HepG2 (cell line): ENCODE measurements around the gene STX2. TPM values are rescaled to one million over a fixed set of nuclear protein-coding genes. Genes with fewer than 3 reads are reported as not detected.

Source experiments
- ATAC-seq: fragments of 200-7000 bp; cut with Tn5 transposase; 3 replicates; pipeline ENCODE4 v1.9.1; 2020; ENCODE audit warnings: mild to moderate bottlenecking, moderate library complexity
- BruUV-seq: library from RNA; stranded (reverse); fragments of 400-500 nt; replicated peaks from 2 replicates; lab custom pipeline; 2021; lab: Mats Ljungman, UMichigan
- CTCF ChIA-PET: fragments of 300-600 bp; formaldehyde crosslinking; extraction: SDS; loops from one replicate; lab custom pipeline; 2021; ENCODE audit warnings: low total read pairs, inconsistent platforms, low intra/inter-chr PET ratio; lab: Yijun Ruan, JAX
- POLR2A ChIA-PET: fragments of 350-600 bp; sonication (Branson Sonifier 250); formaldehyde crosslinking; loops from one replicate; lab custom pipeline; 2020; ENCODE audit warnings: antibody characterized with exemption, inconsistent platforms; lab: Yijun Ruan, JAX
- DNase-seq: peaks from one replicate; pipeline ENCODE4 v3.0.0-alpha.2; 2015; ENCODE audit warnings: low spot score
- FAIRE-seq: peaks from 3 replicates; lab custom pipeline; 2011; peaks lifted over from hg19 to GRCh38; lab: Jason Lieb, UNC
- H2AFZ ChIP-seq: one replicate; pipeline ENCODE4 v1.6.1; 2011; ENCODE audit warnings: low read length, inconsistent platforms
- H3K27ac ChIP-seq: fragments of 300-600 bp; 3 replicates; pipeline ENCODE4 v1.8.0; 2011; ENCODE audit warnings: mixed run types, mild to moderate bottlenecking, mixed read lengths, low read length, inconsistent platforms; ENCODE audit not compliant: insufficient read depth; ENCODE audit errors: extremely low read length
- H3K27me3 ChIP-seq, 2 experiments: fragments of 200-600 bp in 1 of 2; 2 replicates in 1 of 2; 3 replicates in 1 of 2; pipeline versions ENCODE4 v1.6.0 to v1.8.0; 2011; ENCODE audit warnings: low read length in 2 of 2, mild to moderate bottlenecking in 2 of 2, moderate library complexity in 2 of 2, inconsistent platforms in 1 of 2; ENCODE audit not compliant: insufficient read depth in 2 of 2, control insufficient read depth in 1 of 2
- H3K36me3 ChIP-seq, 2 experiments: fragments of 200-600 bp in 1 of 2; replicated peaks in 1 of 2; 2 replicates in 1 of 2; 3 replicates in 1 of 2; pipeline versions ENCODE4 v1.5.1 to v1.8.0; 2011; ENCODE audit warnings: low read length in 2 of 2, inconsistent platforms in 1 of 2; ENCODE audit not compliant: insufficient read depth in 2 of 2, control insufficient read depth in 1 of 2
- H3K4me1 ChIP-seq: 2 replicates; pipeline ENCODE4 v1.5.1; 2012; ENCODE audit warnings: low read length, inconsistent platforms; ENCODE audit not compliant: insufficient read depth
- H3K4me2 ChIP-seq: 2 replicates; pipeline ENCODE4 v1.6.0; 2011; ENCODE audit warnings: low read depth, low read length, inconsistent platforms
- H3K4me3 ChIP-seq, 3 experiments: fragments of 200-600 bp in 1 of 3; sonication (generic), shearing (Covaris generic) in 1 of 3; replicated peaks in 1 of 3; 2 replicates each; pipeline ENCODE4 v1.5.1; 2011 to 2016; ENCODE audit warnings: low read length in 3 of 3, inconsistent platforms in 2 of 3, low read depth in 2 of 3, mild to moderate bottlenecking in 2 of 3, control low read depth in 1 of 3, mixed read lengths in 1 of 3; ENCODE audit not compliant: insufficient read depth in 1 of 3
- H3K79me2 ChIP-seq: one replicate; pipeline ENCODE4 v1.6.1; 2011; ENCODE audit warnings: low read length, inconsistent platforms; ENCODE audit not compliant: insufficient read depth
- H3K9ac ChIP-seq: 2 replicates; pipeline ENCODE4 v1.6.0; 2011; ENCODE audit warnings: mild to moderate bottlenecking, low read depth, low read length, inconsistent platforms; ENCODE audit not compliant: insufficient read depth
- H3K9me3 ChIP-seq: 2 replicates; pipeline ENCODE4 v1.5.1; 2012; ENCODE audit warnings: mild to moderate bottlenecking, low read length
- H4K20me1 ChIP-seq: 2 replicates; pipeline ENCODE4 v1.6.0; 2011; ENCODE audit warnings: inconsistent platforms, mild to moderate bottlenecking, low read length, moderate library complexity; ENCODE audit not compliant: insufficient read depth
- KDM2A ChIP-seq: sonication (generic); formaldehyde crosslinking; IDR thresholded peaks from 2 replicates; pipeline ENCODE4 v1.4.0; 2020; ENCODE audit warnings: low read depth, missing genetic modification reagents, borderline replicate concordance
- KDM5B ChIP-seq: sonication (generic); formaldehyde crosslinking; IDR thresholded peaks from 2 replicates; pipeline ENCODE4 v1.4.0; 2020; ENCODE audit warnings: missing genetic modification reagents, mild to moderate bottlenecking, borderline replicate concordance
- NRL ChIP-seq: sonication (generic); formaldehyde crosslinking; IDR thresholded peaks from 2 replicates; pipeline ENCODE4 v1.5.0; 2020; ENCODE audit warnings: missing genetic modification reagents, mild to moderate bottlenecking, moderate library complexity, borderline replicate concordance
- SMAD3 ChIP-seq: sonication (generic); formaldehyde crosslinking; IDR thresholded peaks from 2 replicates; pipeline ENCODE4 v1.4.0; 2020; ENCODE audit warnings: missing genetic modification reagents
- SMC3 ChIP-seq: IDR thresholded peaks from 2 replicates; pipeline ENCODE4 v1.6.1; 2011; ENCODE audit warnings: low read length, improper control_type of control experiment
- STAG1 ChIP-seq: sonication (generic); formaldehyde crosslinking; IDR thresholded peaks from 2 replicates; pipeline ENCODE4 v1.4.0; 2020; ENCODE audit warnings: missing genetic modification reagents
- YY1 ChIP-seq: IDR thresholded peaks from 2 replicates; pipeline ENCODE4 v1.6.1; 2011; ENCODE audit warnings: low read length, low read depth, moderate library complexity, mild to moderate bottlenecking; ENCODE audit not compliant: insufficient read depth, insufficient replicate concordance
- ZNF136 ChIP-seq: sonication (generic); formaldehyde crosslinking; IDR thresholded peaks from 2 replicates; pipeline ENCODE4 v1.8.1; 2022; ENCODE audit warnings: low read depth, mild to moderate bottlenecking, moderate library complexity, missing genetic modification reagents
- ZNF891 ChIP-seq: sonication (generic); formaldehyde crosslinking; IDR thresholded peaks from 2 replicates; pipeline ENCODE4 v1.5.0; 2020; ENCODE audit warnings: mild to moderate bottlenecking, missing genetic modification reagents
- WGBS: methylation state at CpG from one replicate; pipeline ENCODE4 v1.1.6; 2017; ENCODE audit warnings: low lambda C conversion rate; 5-methylcytosine and 5-hydroxymethylcytosine counted together
- in situ Hi-C: cut with HindIII; loops from 2 replicates; pipeline ENCODE4 v1.10.0; 2017; ENCODE audit warnings: low pct_unique_long_range_greater_than_20kb; ENCODE audit not compliant: extremely low pct_ligation_motif_present
- intact Hi-C: fragments of 100-400 bp; cut with micrococcal nuclease; formaldehyde crosslinking; loops from one replicate; pipeline ENCODE4 v1.10.0; 2022; ENCODE audit not compliant: unreplicated experiment
- polyA plus RNA-seq, 8 experiments: library from polyadenylated mRNA; depleted of rRNA in 3 of 8; stranded (reverse) in 7 of 8; unstranded in 1 of 8; fragments of >200 nt; fragmentation: Illumina TruSeq in 4 of 8; extraction: Trizol in 4 of 8; gene quantifications; 2 replicates each; pipeline versions ENCODE4 v1.2.1 to v1.2.3, GENCODE V29; 2011 to 2016; ENCODE audit warnings: low read depth in 4 of 8, missing spikeins in 1 of 8, mixed read lengths in 1 of 8; ENCODE audit not compliant: insufficient read depth in 1 of 8
- total RNA-seq, 5 experiments: library from RNA; depleted of rRNA; stranded (reverse); fragments of >200 nt; fragmentation: Illumina TruSeq; extraction: Trizol; gene quantifications; 2 replicates each; pipeline ENCODE4 v1.2.3, GENCODE V29; 2016; ENCODE audit warnings: low read depth in 1 of 5
- TF ChIP-seq, protein P1 (sequence below): sonication (generic); formaldehyde crosslinking; IDR thresholded peaks from 2 replicates; pipeline ENCODE4 v1.4.0; 2020; ENCODE audit warnings: mild to moderate bottlenecking, missing genetic modification reagents
- TF ChIP-seq, protein P2 (sequence below): sonication (generic); formaldehyde crosslinking; IDR thresholded peaks from 2 replicates; pipeline ENCODE4 v1.4.0; 2020; ENCODE audit warnings: missing genetic modification reagents
- TF ChIP-seq, protein P3 (sequence below): sonication (generic); formaldehyde crosslinking; IDR thresholded peaks from 2 replicates; pipeline ENCODE4 v1.5.0; 2020; ENCODE audit warnings: mild to moderate bottlenecking, missing genetic modification reagents, borderline replicate concordance

STX2 gene
- total and polyA plus RNA-seq, 2 of the 13 experiments (the other 11 are each of a cell fraction or from before 2014, with no cell fraction given): 13.4 to 25.1 TPM

DNA sequence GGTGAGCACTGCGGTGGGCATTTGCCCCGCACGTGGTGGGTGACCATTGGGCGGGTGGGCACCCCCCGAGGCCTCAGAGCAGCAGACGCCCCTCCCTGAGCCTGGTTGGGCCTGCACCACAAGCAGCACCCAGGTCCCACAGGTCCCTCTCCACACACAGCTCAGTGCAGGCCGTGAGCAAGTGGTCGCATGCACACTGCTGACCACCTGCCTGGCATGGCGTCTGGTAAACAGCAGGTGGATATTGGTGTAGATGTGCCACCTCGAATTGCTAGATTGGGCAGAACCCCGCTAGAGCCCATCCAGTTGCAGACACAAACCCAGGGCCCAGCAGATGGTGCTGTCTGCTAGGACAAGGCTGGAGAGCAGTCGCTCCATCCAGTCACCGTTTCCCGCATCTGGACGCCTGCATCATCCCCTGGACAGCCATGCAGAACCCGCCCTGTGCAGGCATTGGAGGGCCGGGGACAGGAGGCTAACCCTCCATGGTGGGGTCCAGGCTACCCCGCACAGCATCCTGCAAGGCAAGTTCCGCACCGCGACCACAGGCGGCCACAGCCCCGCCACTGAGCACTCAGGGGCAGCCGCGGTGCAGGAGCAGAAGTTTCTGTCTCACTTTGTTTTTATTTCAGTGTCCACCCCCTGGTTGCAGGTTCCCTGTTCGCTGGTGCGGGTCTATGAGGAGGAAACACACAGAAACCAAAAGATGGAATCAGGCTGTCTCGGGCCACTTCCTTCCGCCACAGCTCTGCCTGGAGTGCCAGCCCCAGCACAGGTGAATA, 77.3 kb downstream of the STX2 start:
- Histone ChIP-seq H3K4me3 (peak overlapping the region in 1 of 3 experiments; percentile 57; a peak in 2 of 6 replicates), H3K79me2 (no peaks in the 10 kb centered on the region), H3K9me3 (0 out of 2 replicates have a peak, but pooled peaks cover 11% of the 10 kb centered on the region), H3K4me1 (peaks cover 7% of the 10 kb centered on the region), H3K9ac (no peak overlapping the region), H2AFZ (no peak overlapping the region), H3K4me2 (peak overlapping the region; percentile 66), H4K20me1 (no peaks in the 10 kb centered on the region), H3K27me3 (peaks cover 3 to 15% of the 10 kb centered on the region in 2 experiments; a peak in 4 of 5 replicates), H3K36me3 (no peaks in the 10 kb centered on the region), H3K27ac (no peak overlapping the region)
- in situ Hi-C loops: loop anchor here (5.0 kb wide), 1 partner anchor 56 kb away; no protein-coding TSS in a partner anchor
- CTCF ChIA-PET: interaction anchor here (1.1 to 4.2 kb wide), 2 partner anchors 15 to 57 kb away, joined by 4 to 76 read pairs; no protein-coding TSS in a partner anchor
- WGBS: 11% methylated on average over 9 of the region's 29 CpGs
- FAIRE-seq (peak; percentile 80), DNase-seq (peak; percentile 54), ATAC-seq (peak; percentile 92)
- no TSS peak for BruUV-seq
- POLR2A ChIA-PET: interaction anchor here (1.8 kb wide), 1 partner anchor 15 kb away, joined by 9 read pairs; no protein-coding TSS in a partner anchor
- intact Hi-C loops: loop anchor here (1.0 kb wide), 2 partner anchors 15 to 58 kb away; no protein-coding TSS in a partner anchor
- TF ChIP-seq, protein P1, sequence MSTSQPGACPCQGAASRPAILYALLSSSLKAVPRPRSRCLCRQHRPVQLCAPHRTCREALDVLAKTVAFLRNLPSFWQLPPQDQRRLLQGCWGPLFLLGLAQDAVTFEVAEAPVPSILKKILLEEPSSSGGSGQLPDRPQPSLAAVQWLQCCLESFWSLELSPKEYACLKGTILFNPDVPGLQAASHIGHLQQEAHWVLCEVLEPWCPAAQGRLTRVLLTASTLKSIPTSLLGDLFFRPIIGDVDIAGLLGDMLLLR (CRISPR knock-in tag): 0 out of 2 replicates have a peak, but pooled peaks have one; percentile 28
- TF ChIP-seq YY1: peak; percentile 38
- no peak for TF ChIP-seq ZNF136 (CRISPR knock-in tag)
- peak; percentile 47; the same call in 1 of the 2 replicates for TF ChIP-seq KDM2A (CRISPR knock-in tag)
- TF ChIP-seq, protein P2, sequence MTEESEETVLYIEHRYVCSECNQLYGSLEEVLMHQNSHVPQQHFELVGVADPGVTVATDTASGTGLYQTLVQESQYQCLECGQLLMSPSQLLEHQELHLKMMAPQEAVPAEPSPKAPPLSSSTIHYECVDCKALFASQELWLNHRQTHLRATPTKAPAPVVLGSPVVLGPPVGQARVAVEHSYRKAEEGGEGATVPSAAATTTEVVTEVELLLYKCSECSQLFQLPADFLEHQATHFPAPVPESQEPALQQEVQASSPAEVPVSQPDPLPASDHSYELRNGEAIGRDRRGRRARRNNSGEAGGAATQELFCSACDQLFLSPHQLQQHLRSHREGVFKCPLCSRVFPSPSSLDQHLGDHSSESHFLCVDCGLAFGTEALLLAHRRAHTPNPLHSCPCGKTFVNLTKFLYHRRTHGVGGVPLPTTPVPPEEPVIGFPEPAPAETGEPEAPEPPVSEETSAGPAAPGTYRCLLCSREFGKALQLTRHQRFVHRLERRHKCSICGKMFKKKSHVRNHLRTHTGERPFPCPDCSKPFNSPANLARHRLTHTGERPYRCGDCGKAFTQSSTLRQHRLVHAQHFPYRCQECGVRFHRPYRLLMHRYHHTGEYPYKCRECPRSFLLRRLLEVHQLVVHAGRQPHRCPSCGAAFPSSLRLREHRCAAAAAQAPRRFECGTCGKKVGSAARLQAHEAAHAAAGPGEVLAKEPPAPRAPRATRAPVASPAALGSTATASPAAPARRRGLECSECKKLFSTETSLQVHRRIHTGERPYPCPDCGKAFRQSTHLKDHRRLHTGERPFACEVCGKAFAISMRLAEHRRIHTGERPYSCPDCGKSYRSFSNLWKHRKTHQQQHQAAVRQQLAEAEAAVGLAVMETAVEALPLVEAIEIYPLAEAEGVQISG: 0 out of 2 replicates have a peak, but pooled peaks have one; percentile 9
- peak; percentile 83 for TF ChIP-seq SMC3
- TF ChIP-seq KDM5B (CRISPR knock-in tag): peak; percentile 48; the same call in 1 of the 2 replicates
- peak; percentile 33; the same call in 1 of the 2 replicates for TF ChIP-seq NRL
- 0 out of 2 replicates have a peak, but pooled peaks have one; percentile 33 for TF ChIP-seq SMAD3
- TF ChIP-seq STAG1 (CRISPR knock-in tag): peak; percentile 96
- TF ChIP-seq, protein P3, sequence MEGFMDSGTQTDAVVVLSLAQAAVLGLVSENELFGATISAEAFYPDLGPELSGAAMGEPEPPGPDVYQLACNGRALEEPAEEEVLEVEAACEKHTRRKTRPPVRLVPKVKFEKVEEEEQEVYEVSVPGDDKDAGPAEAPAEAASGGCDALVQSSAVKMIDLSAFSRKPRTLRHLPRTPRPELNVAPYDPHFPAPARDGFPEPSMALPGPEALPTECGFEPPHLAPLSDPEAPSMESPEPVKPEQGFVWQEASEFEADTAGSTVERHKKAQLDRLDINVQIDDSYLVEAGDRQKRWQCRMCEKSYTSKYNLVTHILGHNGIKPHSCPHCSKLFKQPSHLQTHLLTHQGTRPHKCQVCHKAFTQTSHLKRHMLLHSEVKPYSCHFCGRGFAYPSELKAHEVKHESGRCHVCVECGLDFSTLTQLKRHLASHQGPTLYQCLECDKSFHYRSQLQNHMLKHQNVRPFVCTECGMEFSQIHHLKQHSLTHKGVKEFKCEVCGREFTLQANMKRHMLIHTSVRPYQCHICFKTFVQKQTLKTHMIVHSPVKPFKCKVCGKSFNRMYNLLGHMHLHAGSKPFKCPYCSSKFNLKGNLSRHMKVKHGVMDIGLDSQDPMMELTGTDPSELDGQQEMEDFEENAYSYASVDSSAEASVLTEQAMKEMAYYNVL (CRISPR knock-in tag): peak; percentile 36; the same call in 1 of the 2 replicates
- 0 out of 2 replicates have a peak, but pooled peaks have one; percentile 33 for TF ChIP-seq ZNF891
